Femur (tissue), 1 donor: ENCODE results near the gene GRAMD1B.

Source experiments
- DNase-seq: peaks from one replicate; pipeline ENCODE4 v3.0.0-alpha.2; 2017

GRAMD1B gene

DNA sequence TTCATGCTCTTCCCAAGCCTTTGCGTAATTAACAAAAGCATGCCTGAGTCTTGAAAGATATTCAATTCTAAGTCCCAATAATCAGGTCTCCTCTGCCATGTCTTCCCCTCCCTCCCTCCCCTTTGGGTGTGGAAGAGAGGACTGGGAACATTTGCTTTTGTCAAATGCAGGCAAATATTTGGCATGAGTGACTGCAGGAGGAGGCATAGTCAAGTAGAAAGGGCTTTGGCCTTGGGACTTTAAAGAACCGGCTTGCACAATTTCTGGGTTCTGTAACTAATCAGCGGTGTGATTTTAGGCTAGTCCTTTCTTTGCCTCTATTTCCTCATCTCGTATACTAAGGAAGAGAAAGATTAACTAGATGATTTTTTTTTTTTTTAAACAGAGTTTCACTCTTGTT lies 164.9 kb downstream of the GRAMD1B start:
- no peak for DNase-seq

DNA sequence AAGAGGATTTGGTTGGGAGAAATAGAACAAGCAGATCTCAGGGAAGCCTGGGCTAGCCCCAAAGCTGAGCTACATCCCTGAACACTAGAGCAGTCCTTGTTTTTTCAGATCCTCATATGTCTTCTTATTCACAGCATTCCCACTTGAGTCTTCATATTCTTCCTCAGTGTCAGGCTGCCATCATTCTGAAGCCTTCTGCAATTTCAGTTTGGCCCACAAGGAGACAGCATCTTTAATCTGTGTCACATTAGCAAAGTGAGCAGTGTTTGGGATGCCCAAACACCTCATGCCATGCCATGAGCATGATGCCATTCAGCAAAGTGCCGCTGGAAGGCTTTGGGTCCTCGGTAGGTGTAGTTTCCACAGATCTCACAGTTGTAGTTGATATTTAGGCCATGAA lies 167.8 kb downstream of the GRAMD1B start:
- DNase-seq, result no peak

DNA sequence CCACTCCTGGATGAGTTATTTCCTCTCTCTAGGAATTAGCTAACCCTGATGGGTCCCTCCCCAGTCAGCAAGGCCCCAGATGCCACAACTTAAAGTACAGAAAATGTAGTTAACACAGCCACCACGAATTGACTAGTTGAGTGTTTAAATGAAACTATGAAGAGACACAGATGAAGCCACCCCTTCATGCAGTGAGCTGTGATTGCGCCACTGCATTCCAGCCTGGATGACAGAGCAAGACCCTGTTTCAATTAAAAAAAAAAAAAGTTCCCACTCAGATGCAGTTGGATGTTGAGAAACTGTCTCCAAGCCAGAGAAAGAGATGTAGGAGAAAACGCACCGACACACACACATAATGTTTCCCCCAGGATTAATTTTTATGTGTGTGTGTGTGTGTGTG lies 171.1 kb downstream of the GRAMD1B start:
- DNase-seq, result no peak

DNA sequence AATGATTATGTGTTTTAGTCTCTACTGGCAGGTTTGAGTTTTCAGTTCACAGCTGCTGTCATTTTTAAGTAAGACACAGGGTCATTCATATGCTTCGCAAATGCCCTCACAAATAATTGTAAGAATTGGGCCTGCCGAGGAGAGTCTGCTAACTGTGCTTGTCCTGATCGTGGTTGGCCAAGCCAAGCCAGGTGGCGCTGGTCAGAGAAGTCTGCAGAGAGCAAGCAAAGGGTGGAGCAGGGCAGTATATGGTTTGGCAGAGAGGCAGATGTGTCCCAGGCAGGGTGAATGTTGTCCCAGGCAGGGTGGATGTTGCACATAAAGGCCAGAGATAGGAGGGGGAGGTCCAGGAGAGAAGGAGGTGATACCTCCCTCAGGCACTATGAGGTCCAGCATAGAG lies 171.7 kb downstream of the GRAMD1B start:
- DNase-seq, result no peak

DNA sequence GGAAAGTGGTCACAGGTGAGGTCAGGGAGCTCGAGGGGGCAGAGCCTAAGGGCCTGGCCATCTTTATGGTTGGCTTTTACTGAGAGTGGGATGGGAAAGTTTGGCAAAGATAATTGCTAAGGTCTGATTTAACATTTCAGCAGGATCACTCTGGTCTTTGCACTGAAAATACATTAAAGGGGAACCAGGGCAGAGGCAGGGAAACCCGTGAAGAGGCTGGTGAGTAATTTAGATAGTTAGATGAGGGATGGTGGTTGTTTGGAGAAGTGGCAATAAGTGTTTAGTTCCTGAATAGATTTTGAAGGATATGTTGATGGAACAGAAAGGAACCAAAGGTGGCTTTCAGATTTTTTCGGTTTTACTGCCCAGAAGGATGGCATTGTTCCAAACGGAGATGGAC lies 173.6 kb downstream of the GRAMD1B start:
- DNase-seq, result no peak

DNA sequence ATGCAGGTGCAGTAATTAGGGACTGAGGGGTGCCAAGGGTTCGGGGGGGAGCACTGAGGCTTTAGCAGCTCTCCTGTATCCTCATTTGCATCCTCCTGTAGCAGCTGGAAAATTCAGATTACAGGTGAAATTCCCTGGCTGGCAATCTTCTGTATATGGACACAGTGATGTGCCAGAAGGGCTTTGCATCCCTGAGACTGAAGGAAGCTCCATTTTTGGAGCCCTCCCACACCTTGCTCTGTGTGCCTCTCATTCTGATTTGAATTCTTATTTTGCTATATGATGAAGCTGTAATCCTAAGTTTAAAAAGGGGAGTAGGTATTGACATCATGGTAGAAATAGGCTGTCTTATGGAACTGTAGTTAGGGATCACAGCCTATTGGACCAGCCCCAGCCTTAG lies 177.7 kb downstream of the GRAMD1B start:
- DNase-seq, result no peak

DNA sequence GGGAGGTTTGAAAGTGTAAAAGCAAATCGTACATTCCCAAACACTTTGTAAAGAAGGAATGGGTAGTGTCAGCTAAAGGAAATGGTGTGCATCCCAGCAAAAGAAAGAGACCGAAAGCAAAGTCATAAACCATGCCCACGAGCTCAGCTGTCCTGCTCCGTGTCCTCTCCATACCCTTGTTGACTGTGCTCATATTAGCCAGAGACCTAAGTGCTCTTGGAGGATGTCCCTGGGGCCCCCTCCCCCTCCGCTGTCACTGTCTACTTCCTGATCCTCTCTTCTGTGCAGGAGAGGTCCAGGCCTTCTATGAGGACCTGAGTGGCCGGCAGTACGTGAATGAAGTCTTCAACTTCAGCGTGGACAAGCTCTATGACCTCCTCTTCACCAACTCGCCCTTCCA lies 178.3 kb downstream of the GRAMD1B start:
- no peak for DNase-seq

DNA sequence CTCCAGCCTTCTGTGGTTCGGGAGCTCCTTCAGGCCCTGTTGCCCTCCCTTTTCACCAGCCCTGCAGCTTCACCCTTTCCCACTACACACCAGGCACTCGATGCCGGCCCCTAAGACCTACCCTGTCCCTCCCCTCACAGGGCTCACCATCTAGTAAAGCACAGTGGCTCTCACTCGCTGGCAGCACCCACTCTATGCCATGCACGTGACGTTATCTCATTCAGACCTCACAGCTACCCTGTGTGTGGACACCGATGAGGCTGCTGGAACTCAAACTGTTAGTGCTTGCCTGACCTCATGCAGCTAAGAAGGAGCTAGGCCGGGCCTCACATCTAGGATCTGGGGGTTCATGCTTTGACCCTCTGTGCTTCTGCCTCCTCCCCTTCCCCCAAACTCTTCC lies 178.9 kb downstream of the GRAMD1B start:
- no peak for DNase-seq

DNA sequence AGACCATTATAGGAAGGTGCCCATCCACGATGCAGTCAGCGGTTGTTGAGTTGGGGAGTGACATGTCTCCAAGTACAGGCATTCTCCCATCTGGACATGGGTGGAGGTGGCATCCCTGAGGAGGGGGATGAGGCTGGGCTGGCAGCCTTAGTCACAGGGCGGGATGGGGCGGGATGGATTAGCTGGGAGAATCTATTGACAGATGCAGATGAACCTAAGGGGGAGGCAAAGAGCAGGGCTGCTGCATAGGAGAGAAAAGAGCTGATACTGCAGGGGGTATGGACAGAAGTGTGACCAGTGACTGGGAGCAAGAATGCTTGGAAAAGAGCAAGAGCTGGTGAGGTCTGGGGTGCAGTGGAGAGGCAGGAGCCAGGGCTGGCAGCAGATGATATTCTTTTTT lies 181.6 kb downstream of the GRAMD1B start:
- DNase-seq, result no peak

DNA sequence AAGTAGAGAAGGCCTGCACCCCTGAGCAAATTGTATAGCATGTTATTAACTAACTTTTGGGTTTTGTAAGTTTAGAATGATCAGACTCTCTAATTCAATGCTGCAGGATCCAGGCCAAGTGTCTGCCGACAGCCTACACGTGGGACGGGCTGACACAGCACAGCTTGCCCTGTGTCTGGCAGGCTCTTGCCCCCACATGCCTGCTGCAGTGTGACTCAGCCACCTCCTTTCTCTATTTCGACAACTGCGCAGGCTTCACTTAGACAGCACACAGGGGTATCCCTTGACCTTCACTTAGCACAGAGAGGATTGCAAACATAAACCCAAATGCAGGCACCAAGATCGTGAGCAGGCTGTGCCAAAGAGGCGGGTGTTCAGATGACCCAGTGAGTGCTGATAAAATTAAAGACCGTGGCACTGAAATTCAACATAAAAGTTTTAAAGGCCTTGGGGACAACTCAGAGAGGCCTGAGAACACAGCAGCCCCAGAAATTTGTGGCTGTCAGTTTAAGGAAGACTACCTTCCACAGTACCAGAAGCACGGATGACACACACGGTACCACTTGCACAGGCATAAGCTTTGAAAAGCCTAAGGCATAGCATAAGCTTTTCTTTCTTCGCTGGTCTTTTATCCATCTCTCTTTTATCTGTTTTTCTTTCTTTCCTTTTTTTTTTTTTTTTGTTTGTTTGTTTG lies 186.6 kb downstream of the GRAMD1B start:
- DNase-seq, result no peak

DNA sequence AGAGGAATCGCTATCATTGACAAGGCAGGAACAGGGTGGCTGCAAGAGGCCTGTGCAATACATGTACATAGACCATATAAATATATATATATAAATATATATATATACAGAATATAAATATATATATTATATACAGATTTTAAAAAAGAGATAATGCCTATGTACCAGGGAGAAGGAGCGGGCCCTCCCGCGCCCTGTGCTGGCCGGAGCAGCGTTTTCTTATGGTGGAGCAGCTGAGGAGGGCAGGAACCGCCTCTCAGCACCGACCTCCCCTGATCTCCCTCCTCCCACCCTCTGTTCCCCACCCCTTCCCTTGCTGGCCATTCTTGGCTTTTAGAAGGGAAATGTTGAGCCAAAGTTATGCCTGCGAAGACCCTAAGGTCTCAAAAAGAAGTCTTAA lies 192.5 kb downstream of the GRAMD1B start:
- no peak for DNase-seq

DNA sequence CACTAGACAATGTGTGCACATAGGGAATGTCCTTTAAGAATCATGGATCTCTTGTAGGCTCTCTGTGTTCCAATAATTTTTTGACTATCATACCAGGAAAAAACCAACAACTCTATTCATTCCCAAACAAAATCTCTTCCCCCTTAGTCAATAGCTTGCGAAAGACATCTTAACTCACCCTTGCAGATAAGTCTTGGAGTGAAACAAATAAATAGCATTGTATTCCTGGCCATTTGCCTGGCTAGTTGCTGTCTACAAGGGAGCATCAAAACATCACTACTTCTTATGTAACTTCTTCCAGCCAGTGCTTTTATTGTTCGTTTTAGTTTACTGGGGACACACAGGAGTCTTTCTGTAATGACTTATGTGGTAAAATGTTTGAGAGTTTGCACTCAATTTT lies 194.9 kb downstream of the GRAMD1B start:
- DNase-seq, result no peak

DNA sequence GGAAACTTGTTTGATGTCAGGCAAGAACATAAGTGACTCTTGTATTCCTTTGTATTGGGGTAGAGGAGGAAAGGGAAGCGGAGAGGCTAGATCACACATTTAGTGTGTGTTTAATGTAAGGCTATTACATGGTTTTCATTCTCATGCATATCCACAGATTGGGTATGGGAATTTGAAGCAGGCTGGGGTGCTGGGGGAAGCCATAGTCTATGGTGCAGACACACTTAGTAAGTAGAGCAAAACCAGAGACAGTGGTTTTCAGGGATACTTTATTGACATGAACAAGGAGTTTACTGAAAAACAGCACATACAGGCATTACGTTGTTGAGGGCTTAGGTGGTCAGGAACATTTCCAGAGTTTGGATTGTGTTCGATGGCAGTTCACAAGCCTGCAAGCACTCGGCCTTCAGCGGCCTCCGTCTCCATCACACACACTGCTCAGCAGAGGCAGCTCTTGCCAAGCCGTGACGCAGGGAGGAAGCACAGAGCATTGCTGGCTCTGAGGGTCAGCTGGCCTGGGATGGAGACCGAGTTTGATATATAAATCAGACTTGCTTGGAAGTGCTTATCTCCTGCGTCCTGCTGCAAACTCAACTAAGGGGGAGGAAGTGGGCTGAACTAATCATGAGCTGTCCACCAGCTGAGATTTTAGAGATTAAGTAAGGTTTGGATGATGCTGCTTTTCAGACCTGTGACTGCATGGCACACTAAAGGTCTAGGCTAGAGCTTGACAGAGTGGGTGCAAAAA lies 199.0 kb downstream of the GRAMD1B start:
- peak; percentile 63 for DNase-seq

DNA sequence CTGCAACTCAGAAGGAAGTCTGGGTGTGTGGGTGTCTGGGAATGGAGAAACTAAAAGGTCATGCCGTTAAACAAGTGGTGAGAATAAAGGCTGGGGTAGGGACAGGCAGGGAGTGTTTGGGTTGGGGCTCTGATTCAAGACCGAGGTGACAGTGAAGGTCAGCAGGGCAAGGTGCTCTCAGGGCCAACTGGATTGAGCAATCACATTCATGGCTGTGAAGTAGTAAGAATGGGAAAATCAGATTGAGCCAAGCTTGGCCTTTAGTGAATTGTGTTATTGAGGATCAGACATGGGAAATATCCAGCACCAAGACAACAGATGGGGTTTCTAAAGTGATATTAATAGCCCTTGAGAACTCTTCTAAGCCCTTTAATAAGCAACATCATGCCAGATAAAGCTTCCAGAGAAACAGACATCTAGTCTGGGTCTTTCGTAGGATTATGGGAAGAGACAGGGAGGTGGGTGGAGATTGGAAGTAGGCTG lies 200.1 kb downstream of the GRAMD1B start:
- DNase-seq, result no peak

DNA sequence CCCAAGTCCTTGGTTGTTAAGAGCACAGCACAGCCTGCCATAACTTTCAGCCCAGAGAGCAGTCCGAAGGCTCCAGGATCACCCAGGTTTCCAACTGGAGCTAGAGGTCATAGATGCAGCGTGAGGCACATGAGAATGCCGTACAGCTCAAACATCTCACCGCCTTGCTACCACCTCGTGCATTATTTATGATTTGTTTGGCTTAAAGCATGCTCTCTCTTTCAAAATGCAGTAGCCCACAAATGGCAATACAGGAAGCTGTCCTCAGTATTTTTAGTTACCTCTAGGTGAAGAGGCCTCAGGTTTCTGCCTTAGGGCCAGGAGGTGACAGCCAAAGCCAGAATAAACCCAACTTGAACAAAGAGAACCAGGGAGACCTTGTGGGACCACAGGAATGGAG lies 210.0 kb downstream of the GRAMD1B start:
- DNase-seq, result no peak

DNA sequence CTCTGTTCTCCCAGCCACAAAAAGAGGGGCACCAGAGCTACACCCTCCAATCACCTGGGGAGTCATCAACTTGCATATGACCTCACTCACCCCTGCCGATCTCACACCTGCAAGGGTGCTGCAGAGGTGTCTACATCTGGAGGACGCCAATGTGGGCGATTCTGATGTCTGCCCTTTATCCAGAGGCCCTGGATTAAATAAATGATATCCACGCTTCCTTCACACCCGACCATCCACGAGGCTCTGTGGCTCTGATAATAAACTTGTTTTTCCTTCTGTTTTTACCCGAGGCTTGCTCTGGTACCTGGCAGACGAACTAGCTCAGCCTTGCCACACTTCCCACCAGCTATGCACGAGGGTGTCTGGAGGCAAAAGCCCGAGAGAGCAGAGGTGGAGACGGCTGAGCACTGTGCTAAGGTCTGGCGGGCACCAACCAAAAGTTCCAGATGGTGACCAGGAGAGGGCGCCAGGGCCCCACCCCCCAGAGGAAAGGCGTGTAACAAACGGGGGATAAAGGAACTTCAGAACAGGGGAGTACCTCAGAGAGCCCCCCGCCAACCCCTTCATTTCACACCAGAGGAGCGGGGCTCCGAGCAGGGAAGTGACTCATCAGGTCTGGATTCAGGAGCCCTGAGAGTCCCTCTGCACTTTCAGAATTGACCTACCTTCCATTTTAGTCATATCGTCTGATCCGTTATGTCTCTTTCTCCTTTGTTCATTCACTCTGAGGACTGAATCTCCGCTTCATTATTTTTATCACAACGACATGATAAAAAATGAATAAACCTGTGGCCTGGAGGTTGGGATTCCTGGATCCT lies 210.8 kb downstream of the GRAMD1B start:
- DNase-seq, result peak; percentile 38

DNA sequence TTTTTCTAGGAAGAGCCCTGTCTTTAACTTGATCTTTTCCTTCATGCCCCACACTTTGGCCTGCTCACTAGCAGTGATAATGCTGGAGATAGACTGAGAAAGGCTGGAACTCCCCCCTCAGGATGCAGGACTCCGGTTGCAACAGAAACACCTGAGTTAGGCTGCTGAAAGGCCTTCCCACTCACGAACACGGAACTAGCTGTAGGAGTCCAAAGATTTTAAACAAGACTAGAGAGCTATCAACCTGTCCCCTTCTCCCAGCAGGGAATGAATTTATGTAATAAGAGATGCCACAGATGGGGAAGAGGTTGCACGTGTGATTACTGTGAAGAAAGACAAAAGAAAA lies 211.4 kb downstream of the GRAMD1B start:
- DNase-seq, result no peak

DNA sequence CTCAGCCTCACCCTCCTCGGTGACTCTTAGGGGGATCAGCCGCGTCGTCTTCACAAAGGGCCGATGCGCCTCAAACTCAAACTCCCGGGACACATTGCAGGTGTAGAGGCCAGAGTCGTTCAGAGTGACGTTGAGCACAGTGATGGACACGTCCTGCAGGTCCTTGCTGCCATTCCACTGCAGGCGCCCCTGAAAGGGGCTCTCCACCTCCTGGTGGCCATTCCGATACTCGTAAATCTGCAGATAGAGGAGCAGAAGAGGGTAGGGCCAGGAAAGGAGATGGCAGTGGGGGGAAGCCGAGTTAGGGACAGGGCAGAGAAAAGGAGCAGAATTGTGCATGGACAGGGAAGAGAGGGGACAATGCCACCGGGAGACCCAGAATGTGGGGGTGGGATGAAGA lies 212.4 kb downstream of the GRAMD1B start:
- no peak for DNase-seq

DNA sequence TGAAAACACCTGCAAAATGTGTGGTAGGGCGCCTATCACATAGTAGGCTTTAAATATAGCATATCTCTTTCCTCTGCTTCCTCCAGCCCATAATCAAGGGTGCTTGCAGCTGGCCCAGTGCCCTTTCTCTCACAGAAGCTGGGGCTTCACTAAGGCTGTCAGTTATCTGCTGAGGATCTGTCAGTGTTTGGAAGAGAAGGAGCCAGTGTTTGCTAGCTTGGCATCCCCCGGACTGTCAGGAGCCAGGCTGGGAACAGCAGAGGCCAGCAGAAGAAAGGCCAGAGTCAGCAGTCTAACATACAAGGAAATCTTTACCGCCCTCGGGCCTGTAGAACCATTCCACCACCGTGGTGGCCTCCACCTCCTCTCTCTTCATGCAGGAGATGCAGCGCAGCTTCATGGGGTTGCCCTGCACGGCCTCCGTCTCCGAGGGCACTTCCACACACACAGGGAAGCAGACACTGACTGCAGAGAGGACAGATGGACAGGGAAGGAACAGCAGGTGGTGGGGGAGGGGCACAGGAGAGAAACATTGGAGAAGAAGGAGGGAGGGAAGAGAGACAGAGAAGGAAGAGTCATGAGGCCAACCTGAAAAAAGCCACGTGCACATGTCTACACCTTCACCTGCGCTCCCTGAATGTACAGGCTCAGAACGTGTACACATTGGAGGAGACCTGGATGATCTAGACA lies 215.4 kb downstream of the GRAMD1B start:
- DNase-seq, result no peak

DNA sequence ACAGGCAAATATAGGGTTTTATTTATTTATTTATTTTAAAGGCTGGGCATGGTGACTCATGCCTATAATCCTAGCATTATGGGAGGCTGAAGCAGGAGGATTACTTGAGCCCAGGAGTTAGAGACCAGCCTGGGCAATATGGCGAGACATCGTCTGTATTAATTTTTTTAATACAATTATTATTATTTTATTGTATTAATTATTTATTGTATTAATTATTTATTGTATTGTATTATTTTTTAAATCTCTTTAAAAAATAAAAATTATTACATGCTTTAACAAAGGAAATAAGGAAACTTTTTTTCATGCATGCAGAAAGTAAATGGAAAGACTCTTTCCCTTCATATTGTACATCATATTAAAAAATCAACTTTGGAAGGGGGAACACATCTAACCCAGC lies 220.8 kb downstream of the GRAMD1B start:
- no peak for DNase-seq

DNA sequence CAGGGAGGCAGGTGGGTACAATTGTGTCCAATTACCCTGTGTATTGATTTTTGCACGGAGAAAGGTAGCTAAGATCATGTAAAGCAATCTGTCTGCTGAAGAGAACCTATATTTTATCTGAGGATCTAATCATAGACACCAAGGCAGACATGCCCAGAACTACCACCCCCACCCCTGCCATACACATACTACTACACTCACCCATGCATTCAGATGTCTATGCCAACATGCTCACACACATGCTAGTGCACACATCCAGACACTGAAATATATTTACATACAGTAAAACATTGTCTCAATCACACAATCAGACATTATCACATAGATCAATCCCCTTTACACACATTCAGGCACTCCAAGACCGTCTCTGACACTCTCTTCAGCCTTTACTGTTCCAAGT lies 222.5 kb downstream of the GRAMD1B start:
- DNase-seq, result no peak

DNA sequence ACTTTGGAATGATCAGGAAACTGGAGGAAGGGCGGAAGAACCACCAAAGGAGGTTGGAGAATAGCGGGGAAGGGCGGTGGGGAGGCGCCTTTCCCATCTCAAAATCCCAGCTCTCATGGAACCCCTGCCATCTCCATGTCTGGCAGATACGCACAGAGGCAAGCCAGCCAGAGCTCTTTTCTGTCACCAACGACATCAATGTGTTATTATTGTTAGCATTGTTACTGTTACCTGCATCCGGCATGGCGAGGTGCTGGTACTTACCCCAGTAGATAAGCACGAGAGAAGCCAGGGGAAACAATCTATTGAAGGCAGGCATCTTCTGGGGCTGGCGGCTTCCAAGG lies 223.4 kb downstream of the GRAMD1B start:
- DNase-seq, result no peak

DNA sequence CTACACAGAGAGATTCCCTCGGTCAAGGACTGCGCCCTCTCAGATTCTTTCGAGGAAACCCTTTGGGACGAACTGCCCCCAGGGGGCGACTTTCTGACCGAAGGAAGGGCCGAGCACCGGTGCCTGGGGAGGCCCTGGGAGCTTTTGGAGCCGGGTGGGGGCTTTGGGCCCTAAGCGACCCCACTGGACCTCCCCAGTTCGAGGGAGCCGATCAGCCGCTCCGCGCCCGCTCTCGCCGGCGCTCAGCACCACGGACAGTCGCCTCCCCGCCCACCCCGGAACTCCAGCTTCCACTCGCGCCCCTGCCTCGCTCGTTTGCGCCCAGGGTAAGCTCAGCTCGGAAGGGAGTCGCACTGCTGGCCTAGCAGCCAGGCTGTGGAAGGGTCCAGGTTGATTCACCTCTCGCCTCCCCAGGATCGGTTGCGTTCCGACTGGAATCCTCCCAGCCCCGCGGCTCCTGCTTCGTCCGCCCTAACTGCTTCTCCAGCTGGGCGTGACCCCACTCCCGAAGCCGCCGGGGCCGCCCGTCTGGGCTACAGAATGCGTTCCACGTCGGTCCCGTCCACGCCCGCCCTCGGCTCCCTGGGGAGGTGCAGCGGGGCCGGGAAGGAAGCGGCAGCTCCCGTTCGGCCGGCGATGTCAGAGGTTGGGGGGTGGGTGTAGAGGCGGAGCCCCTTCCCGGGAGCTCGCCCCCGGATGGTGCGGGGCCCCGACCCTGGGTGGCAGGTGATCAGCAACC lies 223.9 kb downstream of the GRAMD1B start:
- DNase-seq, result peak; percentile 68
